Measurements from ENCODE around the gene SRM.
"Not testable (repeated sequence)": the region's sequence is repeated elsewhere in the genome, so short reads cannot be mapped to it uniquely, and the experiment has no call there.

DNA sequence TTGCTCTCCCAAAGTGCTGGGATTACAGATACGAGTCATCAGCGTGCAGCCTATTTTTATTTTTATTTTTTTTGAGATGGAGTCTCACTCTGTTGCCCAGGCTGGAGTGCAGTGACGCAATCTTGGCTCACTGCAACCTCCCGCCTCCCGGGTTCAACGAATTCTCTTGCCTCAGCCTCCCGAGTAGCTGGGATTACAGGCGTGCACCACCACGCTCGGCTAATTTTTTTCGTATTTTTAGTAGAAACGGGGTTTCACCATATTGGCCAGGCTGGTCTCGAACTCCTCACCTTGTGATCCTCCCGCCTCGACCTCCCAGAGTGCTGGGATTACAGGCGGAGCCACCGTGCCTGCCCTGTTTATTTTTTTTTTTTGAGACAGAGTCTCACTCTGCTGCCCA is 41.0 kb upstream of the SRM start:
- TF ChIP-seq CTCF (IDR thresholded peaks at IDR 0.05; ENCODE audit: insufficient read depth, low read length, poor library complexity, severe bottlenecking); EZH2phosphoT487 (conservative IDR thresholded peaks at IDR 0.05; ENCODE audit: low read length): not testable (repeated sequence)
